Lung (tissue), 12 donors: Measurements from ENCODE around the gene CNTNAP2. TPM values are rescaled to one million over a fixed set of nuclear protein-coding genes. Genes with fewer than 3 reads are reported as not detected.

ENCODE experiments used
- ATAC-seq: fragments of 200-7000 bp; cut with Tn5 transposase; one replicate; pipeline ENCODE4 v1.9.1; 2020; ENCODE audit warnings: moderate number of reproducible peaks; ENCODE audit not compliant: insufficient read depth, low FRiP score
- DNase-seq, 3 donors: peaks; one replicate each; pipeline ENCODE4 v3.0.0-alpha.2; 2013 to 2017
- H3K27ac ChIP-seq, 2 donors: one replicate each; pipeline ENCODE4 v1.5.1; 2013; ENCODE audit warnings: mild to moderate bottlenecking in 2 of 2, moderate library complexity in 2 of 2, control low read depth in 1 of 2, inconsistent platforms in 1 of 2, low read depth in 1 of 2, low read length in 1 of 2
- H3K27me3 ChIP-seq, 3 donors: one replicate each; pipeline ENCODE4 v1.5.1; 2013; ENCODE audit warnings: low read length in 2 of 3; ENCODE audit not compliant: control insufficient read depth in 3 of 3, insufficient read depth in 3 of 3
- H3K36me3 ChIP-seq, 4 donors: one replicate each; pipeline ENCODE4 v1.5.1; 2013; ENCODE audit warnings: low read length in 4 of 4, mild to moderate bottlenecking in 1 of 4, moderate library complexity in 1 of 4; ENCODE audit not compliant: control insufficient read depth in 4 of 4, insufficient read depth in 4 of 4
- H3K4me1 ChIP-seq, 5 donors: one replicate each; pipeline ENCODE4 v1.5.1; 2013; ENCODE audit warnings: low read length in 5 of 5, mild to moderate bottlenecking in 2 of 5, moderate library complexity in 1 of 5; ENCODE audit not compliant: control insufficient read depth in 5 of 5, insufficient read depth in 5 of 5
- H3K4me3 ChIP-seq: one replicate; pipeline ENCODE4 v1.5.1; 2013; ENCODE audit warnings: mild to moderate bottlenecking, control low read depth, moderate library complexity
- H3K9ac ChIP-seq, 2 donors: one replicate each; pipeline ENCODE4 v1.5.1; 2013; ENCODE audit warnings: low read length in 2 of 2, control low read depth in 1 of 2; ENCODE audit not compliant: insufficient read depth in 1 of 2
- H3K9me3 ChIP-seq, 4 donors: one replicate each; pipeline ENCODE4 v1.5.1; 2013; ENCODE audit warnings: low read length in 3 of 4, mild to moderate bottlenecking in 1 of 4, moderate library complexity in 1 of 4; ENCODE audit not compliant: control insufficient read depth in 4 of 4, insufficient read depth in 3 of 4
- WGBS, 2 donors: extraction: QIAGEN DNeasy Blood & Tissue Kit; methylation state at CpG; one replicate each; pipeline ENCODE4 v1.1.7; 2013; 5-methylcytosine and 5-hydroxymethylcytosine counted together
- polyA plus RNA-seq, 2 donors: library from polyadenylated mRNA; stranded (reverse); fragments of 200-250 nt; gene quantifications; one replicate each; pipeline ENCODE4 v1.2.1, GENCODE V29; 2013
- total RNA-seq, 2 donors: library from RNA; depleted of rRNA in 1 of 2; stranded (reverse); fragments of >200 nt in 1 of 2; gene quantifications; one replicate each; pipeline ENCODE4 v1.2.1, GENCODE V29; 2014 to 2021
- TF ChIP-seq, protein P1 (sequence below): IDR thresholded peaks from 2 replicates; pipeline ENCODE4 v1.5.1; 2012; ENCODE audit warnings: mild to moderate bottlenecking; ENCODE audit errors: control extremely low read depth, extremely low read depth
- donor health status: control.
- donor health status: control.
- donor health status: Bipolar disorder and iron deficiency.
- donor health status: healthy.
- donor health status: DM: yes; HTN: yes; CAD: no.

The CNTNAP2 gene
- total and polyA plus RNA-seq, 4 donors = 0.18 to 45.3 (median 0.52) TPM

DNA sequence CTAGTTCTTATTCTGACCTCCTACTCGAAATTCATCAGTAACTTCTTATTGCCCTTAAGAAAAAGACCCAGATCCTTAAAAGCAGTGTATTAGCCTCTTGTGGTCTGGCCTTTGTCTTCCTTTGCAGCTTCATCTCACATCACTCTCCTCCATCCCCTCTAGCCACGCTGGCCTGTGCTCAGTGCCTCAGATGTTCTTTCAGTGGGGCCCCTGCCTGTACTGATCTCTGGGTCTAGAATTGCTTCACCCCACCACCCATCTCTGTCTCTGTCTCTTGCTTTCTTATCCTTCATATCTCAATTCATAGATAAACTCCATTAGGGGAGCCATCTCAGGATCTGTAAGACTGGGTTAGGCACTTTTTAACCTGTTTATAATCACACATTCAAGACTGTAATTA lies 1295.5 kb downstream of the CNTNAP2 start:
- peaks cover 0 to 21% (median 1%) of the 10 kb centered on the region in 5 donors for H3K4me1 ChIP-seq
- WGBS, 2 donors = 69 to 70% methylated on average over 2 of the region's 2 CpGs
- no peaks in the 10 kb centered on the region for H3K36me3 ChIP-seq
- H3K9ac ChIP-seq = no peak overlapping the region
- DNase-seq (no peak), ATAC-seq (no peak)
- H3K9me3 ChIP-seq = no peaks in the 10 kb centered on the region
- no peak overlapping the region for H3K4me3 ChIP-seq
- peak overlapping the region in 1 of 2 donors; percentile 40 for H3K27ac ChIP-seq
- TF ChIP-seq, protein P1, sequence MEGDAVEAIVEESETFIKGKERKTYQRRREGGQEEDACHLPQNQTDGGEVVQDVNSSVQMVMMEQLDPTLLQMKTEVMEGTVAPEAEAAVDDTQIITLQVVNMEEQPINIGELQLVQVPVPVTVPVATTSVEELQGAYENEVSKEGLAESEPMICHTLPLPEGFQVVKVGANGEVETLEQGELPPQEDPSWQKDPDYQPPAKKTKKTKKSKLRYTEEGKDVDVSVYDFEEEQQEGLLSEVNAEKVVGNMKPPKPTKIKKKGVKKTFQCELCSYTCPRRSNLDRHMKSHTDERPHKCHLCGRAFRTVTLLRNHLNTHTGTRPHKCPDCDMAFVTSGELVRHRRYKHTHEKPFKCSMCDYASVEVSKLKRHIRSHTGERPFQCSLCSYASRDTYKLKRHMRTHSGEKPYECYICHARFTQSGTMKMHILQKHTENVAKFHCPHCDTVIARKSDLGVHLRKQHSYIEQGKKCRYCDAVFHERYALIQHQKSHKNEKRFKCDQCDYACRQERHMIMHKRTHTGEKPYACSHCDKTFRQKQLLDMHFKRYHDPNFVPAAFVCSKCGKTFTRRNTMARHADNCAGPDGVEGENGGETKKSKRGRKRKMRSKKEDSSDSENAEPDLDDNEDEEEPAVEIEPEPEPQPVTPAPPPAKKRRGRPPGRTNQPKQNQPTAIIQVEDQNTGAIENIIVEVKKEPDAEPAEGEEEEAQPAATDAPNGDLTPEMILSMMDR = no peak
- no peaks in the 10 kb centered on the region for H3K27me3 ChIP-seq

DNA sequence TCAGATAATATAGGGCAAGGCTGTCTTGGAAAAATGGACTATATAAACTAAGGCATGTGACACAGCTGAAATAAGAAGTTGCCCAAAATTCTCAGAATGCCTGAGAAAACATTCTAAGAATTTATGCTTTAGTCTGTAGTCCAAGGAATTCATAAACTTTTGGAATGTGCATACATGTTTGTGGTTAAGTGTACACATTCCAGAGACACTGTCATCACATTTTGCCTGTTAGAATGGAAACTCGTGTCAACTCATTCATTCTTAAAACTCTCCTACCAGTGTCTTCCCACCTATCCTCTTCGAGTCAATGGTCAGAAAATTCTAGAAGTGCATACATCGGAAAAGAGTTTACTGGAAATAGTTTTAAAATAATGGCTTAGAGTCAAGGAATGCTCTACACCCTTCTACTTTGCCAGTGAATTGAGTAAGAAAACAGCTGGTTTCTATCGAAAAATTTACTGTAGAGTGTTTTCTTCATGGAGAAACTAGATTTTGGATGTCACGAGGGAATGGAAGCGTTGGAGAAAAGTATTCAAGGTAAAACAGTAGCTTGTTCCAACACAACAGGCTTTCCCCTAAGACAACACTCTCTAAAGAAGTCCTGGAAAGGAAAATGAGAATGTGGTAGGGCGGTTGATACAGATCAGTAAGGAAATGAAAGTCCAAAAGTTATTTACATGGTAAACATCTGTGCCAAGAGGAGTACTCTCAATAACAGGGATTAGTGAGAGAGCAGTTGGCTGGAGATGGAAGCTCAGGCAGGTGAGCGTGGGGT lies 1296.4 kb downstream of the CNTNAP2 start:
- DNase-seq (peak in 2 of 3 donors; percentile 64 to 71), ATAC-seq (peak; percentile 38)
- WGBS, 2 donors = 47 to 70% methylated on average over 8 of the region's 8 CpGs
- Histone ChIP-seq H3K9ac (no peak overlapping the region), H3K36me3 (no peaks in the 10 kb centered on the region), H3K27ac (no peak overlapping the region), H3K4me1 (peaks cover 0 to 21% (median 1%) of the 10 kb centered on the region in 5 donors), H3K27me3 (no peaks in the 10 kb centered on the region), H3K9me3 (no peaks in the 10 kb centered on the region), H3K4me3 (no peak overlapping the region)
- TF ChIP-seq, protein P1 = no peak

DNA sequence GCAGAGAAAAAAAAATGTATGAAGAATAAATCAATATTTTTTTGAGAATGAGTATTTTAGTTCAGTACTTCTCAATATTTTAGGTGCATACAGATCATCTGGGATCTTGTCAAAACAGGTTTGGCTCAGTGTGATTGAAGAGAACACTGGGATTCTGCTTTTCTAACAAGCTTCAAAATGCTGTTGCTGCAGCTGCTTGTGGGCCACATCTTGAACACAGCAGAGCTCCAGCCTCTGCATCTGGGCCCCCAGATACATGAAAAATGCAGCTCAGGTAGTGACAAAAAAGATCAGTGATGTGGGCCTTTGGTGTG lies 1296.9 kb downstream of the CNTNAP2 start:
- ATAC-seq (no peak), DNase-seq (no peak)
- peaks cover 0 to 21% (median 1%) of the 10 kb centered on the region in 5 donors for H3K4me1 ChIP-seq
- H3K36me3 ChIP-seq = no peaks in the 10 kb centered on the region
- H3K9ac ChIP-seq = no peak overlapping the region
- H3K9me3 ChIP-seq = no peaks in the 10 kb centered on the region
- H3K27ac ChIP-seq = no peak overlapping the region
- H3K27me3 ChIP-seq = no peaks in the 10 kb centered on the region
- TF ChIP-seq, protein P1 = no peak
- no peak overlapping the region for H3K4me3 ChIP-seq

DNA sequence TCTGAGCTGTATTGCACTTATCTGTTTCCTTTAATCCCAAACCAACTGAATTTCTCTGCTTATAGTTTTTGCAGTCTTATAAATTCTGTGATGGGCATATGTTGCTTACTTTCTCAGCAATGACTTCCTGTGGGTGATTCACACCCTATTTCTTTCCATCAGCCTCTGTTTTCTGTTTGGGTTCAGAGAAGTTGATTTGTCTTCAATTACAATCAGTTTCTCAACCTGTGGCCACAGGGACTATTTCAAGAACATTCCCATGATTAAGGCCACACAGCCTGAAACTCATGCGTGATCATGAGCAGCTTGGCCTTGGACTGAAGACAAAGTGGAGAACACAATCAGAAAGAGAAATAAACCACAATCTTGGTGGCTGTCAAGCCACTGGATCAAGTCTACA lies 1299.4 kb downstream of the CNTNAP2 start:
- DNase-seq = no peak
- WGBS, 2 donors = 97 to 100% methylated on average over 1 of the region's 1 CpG

More for the DNA sequence above, 1299.4 kb downstream of the CNTNAP2 start:
- Histone ChIP-seq H3K4me1 (peaks cover 0 to 18% (median 1%) of the 10 kb centered on the region in 5 donors), H3K9ac (no peak overlapping the region), H3K4me3 (no peak overlapping the region), H3K27ac (no peak overlapping the region), H3K36me3 (no peaks in the 10 kb centered on the region), H3K9me3 (no peaks in the 10 kb centered on the region), H3K27me3 (no peaks in the 10 kb centered on the region)
- no peak for ATAC-seq
- TF ChIP-seq, protein P1 = no peak
